GM21447 (cell line): ENCODE results near the gene PSME3IP1.
"Not testable (repeated sequence)": the region's sequence is repeated elsewhere in the genome, so short reads cannot be mapped to it uniquely, and the experiment has no call there.

Experiments used
- ATAC-seq: cut with Tn5 transposase; IDR thresholded peaks from one replicate; pipeline ENCODE4 v1.9.1; 2021; ENCODE audit not compliant: unreplicated experiment

Gene PSME3IP1

GRCh38 chr16:57200321-57200720, 14.5 kb upstream of the PSME3IP1 start:
- ATAC-seq, result not testable (repeated sequence)

GRCh38 chr16:57196753-57197152, 10.9 kb upstream of the PSME3IP1 start:
- ATAC-seq, result no peak

DNA sequence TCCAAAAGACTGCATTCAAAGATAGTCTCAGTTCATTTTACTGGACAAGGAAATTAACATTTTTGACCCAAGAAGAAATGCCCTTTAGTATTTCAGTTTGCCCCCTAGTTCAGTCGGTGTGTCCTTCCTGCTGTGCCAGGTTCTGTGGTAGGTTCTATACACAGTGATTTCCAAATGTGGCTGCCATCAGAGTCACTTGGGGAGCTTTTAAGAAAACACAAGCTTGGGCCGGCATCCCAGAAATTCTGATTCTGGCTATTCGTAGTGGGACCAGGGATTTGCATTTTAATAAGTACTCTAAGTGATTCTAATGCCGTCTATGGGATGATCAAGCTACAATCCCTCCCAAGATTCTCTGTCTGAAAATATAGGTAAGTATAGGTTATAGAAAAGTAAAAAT, 10.4 kb upstream of the PSME3IP1 start:
- ATAC-seq, result no peak

DNA sequence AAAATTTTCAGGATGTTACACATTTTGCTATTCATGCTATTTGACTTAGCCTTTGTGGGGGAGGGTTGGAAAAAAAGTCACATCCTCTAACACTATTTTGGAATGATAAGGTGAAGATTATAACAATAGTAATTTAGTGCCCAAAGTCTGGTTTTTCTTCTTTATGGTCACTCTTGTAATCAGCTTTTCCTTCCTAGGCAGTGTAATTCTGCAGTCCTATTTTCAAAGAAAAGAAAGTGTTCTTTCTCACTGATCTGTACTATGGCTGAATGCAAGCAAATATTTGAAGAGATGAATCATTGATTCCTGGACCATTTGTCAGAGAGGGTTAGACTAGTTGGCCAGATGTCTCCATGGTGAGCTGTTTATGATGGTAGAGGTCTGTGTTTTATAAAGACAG, 8.7 kb upstream of the PSME3IP1 start:
- no peak for ATAC-seq

DNA sequence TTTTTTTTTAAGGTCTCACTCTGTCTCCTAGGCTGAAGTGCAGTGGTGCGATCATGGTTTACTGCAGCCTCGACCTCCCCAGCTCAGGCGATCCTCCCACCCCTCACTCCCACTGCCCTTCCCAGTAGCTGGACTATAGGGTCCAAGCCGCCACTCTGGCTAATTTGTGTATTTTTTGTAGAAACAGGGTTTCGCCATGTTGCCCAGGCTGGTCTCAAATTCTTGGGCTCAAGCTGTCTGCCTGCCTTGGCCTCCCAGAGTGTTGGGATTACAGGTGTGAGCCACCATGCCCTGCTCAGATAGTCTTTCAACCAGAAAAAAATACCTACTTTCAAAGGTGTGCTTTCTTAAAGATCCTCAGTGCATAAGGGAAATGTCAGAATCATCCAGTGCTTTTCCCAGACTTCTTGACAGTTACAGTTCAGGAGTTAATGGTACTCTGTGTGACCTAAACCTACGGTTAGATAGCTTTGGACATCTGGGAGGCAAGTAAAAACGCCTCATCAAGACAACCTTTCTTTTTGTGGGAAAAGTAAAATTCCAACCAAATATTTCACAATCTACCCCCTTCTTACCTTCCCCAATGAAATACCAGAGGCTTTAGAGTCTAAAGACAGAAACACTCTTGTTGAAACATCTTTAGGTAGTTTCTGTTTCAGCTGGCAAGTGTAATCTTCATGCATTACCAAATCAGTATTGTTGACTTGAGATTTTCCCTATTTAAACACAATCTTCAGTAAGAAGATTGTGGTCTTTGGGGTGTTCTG, 7.1 kb upstream of the PSME3IP1 start:
- ATAC-seq, result no peak

DNA sequence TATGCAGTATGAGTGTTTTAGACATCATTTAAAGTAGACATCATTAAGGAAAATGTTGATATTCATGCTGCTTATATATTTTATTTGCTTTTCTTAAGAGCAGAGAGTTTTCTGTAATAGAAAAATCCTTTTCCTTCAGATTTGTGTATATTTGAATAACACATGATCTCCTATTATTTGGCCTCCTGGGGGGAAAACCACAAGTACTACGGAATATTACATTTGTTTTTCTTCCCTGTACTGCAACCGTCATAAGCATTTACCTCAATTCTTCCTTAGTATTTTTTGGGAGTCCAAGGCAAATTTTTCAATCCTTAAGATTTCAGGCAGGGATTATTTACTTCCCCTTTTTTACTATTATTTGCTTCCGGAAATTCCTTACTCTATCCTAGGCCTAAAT, 6.3 kb upstream of the PSME3IP1 start:
- no peak for ATAC-seq

GRCh38 chr16:57191056-57191571, 5.3 kb upstream of the PSME3IP1 start:
- ATAC-seq, result no peak

GRCh38 chr16:57190136-57190535, 4.3 kb upstream of the PSME3IP1 start:
- ATAC-seq, result no peak

DNA sequence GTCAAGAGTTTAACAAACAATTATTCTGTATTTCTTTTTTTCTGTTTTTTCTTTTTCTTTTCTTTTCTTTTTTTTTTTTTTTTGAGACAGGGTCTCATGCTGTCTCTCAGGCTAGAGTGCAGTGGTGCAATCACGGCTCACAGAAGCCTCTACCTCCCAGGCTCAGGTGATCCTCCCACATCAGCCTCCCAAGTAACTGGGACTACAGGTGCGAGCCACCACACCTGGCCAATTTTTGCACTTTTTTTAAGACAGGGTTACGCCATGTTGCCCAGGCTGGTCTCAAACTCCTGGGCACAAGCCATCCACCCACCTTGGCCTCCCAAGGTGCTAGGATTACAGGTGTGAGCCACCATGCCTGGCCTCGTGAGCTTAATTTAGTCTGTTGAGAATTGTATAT, 3.7 kb upstream of the PSME3IP1 start:
- ATAC-seq, result not testable (repeated sequence)

GRCh38 chr16:57188711-57189002, 2.8 kb upstream of the PSME3IP1 start:
- ATAC-seq, result no peak

- not testable (repeated sequence) for ATAC-seq
Measured at GRCh38 chr16:57187902-57188710, 2.3 kb upstream of the PSME3IP1 start.

DNA sequence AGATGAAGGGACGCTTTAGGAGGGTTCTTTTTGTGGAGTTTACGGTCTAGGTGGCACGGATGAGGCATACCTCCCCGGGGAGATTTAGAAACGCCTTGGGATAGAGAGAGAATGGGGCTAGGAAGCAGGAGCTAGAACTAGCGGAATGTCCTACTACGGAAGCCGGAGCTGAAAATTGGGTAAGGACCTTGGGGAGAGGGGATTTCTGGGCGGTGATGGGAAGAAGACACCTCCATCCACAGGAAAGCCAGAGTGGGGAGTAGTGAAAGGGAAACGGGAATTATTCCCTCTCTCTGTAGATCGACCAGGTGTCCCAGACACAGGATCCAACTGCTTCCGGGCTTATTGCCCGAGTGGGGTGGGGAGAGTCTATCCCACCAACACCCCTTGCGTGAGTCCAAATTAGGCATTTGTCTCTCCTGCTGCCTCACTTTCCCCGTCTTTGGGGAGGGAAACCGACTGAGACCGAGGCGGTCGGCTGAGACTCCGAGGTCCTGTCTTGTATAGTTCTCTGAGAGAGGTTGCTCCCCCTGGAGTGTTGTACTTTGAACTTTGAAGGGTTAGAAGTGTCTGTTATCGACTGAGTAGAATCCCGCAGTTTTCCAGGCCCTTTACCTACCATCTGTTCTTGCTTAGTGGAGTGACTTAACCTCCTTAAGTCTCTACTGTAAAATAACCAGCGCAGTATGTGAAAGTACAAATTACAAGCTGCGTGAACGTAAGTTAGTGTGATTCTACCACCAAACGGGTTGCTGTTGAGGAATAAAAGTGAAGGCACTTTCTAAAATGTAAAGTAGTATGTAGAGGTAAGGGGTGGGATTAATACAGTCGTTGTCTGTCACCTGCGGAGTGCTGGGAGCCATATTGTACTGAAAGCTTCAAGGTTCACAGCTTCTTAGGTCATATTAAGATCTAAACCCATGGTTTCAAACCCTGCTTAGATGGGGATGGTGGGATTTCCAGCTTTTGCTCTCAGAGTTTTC, 1.3 kb upstream of the PSME3IP1 start:
- ATAC-seq, result no peak

- ATAC-seq, result peak; percentile 26
Measured at GRCh38 chr16:57185446-57185944, 344 bp downstream of the PSME3IP1 start.

- no peak for ATAC-seq
Measured at GRCh38 chr16:57184887-57185445, 873 bp downstream of the PSME3IP1 start.

GRCh38 chr16:57184113-57184512, 1.7 kb downstream of the PSME3IP1 start:
- ATAC-seq, result no peak

DNA sequence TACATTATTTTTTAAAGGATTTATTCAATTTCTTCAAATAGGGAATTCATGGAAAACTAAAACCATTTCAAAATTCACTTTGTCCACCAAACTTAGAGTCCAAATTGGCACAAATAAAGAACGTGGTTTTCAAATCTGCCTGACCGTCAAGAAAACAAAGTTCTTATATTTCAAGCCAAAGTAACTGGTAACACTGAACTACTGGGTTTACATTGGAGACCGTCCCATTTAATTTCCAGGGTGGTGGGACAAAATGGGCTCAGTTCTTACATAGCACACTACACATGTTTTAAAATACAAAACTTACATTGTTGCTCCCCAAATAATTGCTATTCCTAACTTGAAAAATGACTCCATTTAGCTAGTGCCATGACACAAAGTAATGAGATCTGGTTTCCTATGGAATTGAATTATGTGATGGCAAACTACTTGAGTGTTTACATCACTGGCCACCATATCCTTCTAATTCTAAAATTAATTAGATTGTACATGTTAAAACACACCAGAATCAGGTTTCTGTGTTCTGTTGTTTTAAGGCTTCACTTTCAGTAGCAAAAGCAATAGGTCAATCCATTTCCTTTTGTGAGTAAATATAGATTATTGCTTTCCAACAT, 6.5 kb downstream of the PSME3IP1 start:
- no peak for ATAC-seq

- no peak for ATAC-seq
Measured at GRCh38 chr16:57178793-57179212, 7.0 kb downstream of the PSME3IP1 start.

- no peak for ATAC-seq
Measured at GRCh38 chr16:57178196-57178595, 7.6 kb downstream of the PSME3IP1 start.

DNA sequence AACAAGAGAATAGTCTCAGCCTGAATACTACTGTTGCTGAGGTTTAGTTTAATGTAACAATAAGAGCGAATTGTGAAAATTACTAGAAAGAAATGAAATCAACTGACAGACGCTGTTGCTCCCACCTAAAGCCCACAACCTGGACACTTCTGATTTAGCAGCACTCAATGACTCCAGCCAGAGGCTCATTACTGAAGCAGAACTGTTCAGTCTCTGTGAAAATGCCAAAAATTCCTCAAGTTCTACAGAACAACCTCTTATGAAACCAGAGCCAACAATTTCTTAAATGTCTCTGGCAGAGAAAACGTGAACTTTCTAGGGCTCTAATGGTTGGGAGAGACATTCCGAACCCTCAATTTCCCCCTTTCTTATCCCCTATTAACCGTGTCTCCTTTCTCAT, 9.9 kb downstream of the PSME3IP1 start:
- no peak for ATAC-seq

DNA sequence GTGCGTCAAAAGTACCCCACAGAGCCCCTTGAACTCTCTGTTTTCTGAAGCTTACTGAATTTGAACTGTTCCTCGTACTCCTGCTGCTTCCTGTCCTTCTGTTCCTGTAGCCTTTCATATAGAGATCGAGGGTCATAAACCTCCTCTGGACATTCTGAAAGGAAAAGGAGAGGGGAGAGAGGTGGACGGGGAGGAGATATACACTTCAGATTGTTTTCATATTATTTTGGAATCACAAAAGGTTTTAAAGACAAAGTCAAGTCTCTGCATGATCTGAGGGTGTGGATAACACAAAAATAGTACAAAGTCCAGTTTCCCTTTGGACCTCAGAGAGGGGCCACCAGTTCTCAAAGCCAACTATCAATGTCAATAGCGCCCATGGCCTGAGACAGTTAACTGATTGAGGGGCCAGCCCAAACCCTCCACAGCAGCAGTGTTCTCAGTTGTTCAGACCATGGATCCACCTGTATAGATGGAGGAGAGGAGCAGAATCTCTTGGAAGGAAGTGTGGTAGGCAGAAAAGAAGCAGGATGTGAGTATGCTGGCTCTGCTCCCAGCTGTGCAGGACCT, 13.0 kb downstream of the PSME3IP1 start:
- no peak for ATAC-seq
